Activated CD8-positive, alpha-beta memory T cell treated with anti-CD3 and anti-CD28 coated beads, Interleukin-2, amount 50 U/mL, for 24 hours (primary cell): Measurements from ENCODE around the gene BRWD1.

Experiments used
- DNase-seq: peaks from one replicate; pipeline ENCODE4 v3.0.0-alpha.2; 2020; ENCODE audit errors: extremely low read depth

The BRWD1 gene

DNA sequence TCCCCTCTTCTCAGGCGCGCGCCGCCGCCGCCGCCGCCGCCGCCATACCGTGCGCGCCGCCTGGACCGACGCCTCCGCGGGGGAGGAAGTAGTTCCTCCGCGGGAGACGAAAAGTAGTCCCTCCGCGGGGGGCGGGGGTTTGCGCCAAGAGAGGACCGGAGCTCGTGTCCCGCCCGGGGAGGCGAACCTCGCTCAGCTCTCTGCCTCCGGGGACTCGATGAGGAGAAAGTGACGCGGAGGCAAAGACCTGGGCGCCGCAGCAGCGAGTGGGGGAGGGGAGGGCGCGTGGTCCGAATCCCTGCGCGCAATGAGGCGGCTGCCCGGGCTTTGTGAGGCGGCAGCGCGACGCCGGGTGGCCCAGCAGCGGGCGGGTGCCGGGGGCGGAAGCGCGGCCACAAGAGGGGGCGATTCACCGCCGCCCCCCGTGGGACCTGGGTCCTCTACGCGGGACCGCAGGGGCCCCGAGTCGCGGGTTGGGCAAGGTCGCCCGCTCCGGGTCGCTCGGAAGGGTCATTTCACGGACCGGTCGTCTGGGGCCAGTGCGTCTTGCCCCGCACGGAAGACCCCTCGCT, at the start of gene BRWD1:
Gene BRWD1, minus strand, starts transcription at position 62 of the 572 bp plus-strand sequence. CDS start 141 bp downstream, outside the sequence.
- DNase-seq: peak; percentile 34

DNA sequence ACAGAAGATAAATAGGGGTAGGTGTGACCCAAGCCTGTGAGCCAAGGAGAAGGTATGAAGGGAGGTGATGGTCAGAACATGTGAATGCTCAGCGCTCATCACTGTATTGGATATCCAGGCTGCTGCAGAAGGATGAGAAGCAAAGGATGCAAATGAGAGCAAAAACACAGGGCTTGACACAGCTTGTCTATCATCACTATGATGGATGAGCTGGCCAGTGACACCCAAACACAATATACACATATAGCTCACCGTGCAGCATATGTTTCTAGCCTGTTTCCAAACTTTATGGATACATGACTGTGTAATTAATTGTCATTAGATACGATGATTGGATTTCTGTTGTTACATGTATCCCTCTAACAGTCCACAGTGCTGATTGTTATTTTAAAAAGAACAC, 49.3 kb upstream of the BRWD1 start:
- DNase-seq: no peak

DNA sequence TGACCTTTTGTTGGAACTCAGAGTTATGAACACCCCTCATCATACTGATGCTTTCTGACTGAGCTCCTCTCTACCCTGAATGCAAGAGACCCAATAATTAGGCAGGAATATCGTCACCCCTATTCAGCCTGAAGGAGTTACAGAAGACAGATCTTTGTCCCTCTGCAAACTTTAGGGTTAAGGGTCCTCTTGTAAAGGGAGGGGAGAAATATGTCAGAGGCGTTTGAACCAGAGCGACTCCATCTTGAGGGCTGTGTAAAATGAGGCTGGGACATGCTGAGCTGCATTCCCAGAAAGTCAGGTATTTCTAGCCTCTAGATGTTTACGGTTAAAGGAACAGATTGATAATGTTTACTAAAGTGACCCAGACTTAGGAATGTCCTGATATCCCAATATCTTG, 46.0 kb upstream of the BRWD1 start:
- no peak for DNase-seq

DNA sequence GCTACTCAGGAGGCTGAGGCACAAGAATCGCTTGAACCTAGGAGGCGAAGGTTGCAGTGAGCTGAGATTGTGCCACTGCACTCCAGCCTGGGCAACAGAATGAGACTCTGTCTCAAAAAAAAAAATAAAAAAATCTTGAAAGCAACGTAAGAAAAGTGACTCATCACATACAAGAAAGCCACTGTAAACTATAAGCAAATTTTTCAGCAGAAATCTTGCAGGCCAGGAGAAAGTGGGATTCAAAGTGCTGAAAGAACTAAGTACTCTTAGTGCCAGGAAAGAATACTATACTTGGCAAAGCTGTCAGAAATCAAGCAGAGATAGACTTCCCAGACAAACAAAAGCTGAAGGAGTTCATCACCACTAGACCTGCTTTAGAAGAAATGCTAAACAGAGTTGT, 39.9 kb upstream of the BRWD1 start:
- DNase-seq: no peak

DNA sequence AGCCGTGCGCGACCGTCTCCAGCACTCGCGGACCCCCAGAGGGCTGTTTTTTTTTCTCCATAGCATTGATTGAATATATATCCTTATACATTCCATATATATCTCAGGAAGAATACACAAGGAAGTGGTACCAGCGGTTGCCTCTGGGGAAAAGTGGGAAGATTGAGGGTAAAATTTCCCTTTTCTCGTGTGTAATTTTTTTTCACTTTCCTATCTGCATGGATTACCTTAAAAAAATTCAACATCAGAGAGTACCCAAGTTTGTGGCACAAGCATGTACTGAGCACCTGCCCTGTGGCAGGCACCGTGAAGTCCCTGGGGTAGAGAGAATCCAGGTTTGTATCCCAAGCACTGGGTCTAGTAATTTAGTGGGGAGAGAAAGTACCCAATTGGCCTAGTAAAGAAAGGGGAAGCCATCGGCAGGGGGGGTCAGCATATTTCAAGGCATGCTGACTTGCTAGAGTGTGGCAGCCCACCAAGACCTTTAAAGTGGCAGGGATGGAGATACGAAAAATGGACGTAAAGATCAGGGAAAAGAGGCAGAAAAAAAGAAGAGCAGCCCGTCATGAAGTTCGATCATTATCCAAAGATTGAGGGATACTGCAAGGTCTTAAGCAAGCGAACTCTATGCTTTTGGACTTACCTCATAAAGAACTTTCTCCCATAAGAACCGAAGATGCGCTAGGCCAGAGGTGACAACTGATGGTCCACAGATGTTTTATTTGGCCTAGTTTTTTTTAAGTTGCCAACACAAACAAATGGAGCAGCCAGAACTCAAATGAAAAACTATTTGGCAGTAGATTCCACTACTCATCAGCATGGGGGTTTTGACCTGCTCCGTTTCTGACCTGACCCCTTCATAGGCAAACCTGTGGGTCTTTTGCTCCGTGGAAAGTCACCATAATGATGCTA, 36.9 kb upstream of the BRWD1 start:
- DNase-seq: no peak

DNA sequence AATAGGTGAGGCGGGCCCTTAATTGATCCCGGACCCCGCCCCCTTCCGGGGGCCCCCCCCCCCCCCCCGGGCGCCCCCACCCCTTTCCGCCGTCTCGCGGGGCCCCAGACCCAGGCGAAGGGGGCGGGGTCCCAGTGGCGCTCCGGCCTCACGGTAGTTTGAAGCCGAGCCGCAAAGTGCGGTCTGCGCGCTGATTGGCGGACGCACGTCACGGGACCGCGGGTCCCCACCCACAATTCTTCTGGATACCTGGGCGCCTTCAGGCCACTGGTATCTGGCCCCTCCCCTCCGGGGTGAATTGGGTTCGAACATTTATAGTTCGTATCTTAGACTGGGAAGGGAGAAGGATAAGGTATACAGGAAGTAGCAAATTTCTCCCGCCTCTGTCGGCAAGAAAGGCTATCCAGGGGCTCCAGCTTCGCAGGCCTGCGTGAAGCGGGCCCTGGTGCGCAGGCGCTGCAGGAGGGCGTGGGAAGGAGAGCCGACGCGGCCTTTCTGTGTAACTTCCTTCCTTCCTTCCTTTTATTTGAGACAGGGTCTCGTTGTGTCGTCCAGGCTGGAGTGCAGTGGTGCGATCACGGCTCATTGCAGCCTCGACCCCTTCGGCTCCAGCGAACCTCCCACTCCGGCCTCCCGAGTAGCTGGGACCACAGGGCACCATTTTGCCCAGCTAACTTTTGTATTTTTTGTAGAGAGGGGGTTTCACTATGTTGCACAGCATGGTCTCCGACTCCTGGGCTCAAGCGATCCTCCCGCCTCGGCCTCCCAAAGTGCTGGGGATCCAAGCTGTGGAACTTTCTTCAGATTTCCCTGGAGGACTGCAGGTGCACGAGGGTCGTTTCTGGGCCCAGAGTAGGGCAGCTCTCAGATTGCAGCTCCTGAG, 36.0 kb upstream of the BRWD1 start:
- DNase-seq: peak; percentile 93

DNA sequence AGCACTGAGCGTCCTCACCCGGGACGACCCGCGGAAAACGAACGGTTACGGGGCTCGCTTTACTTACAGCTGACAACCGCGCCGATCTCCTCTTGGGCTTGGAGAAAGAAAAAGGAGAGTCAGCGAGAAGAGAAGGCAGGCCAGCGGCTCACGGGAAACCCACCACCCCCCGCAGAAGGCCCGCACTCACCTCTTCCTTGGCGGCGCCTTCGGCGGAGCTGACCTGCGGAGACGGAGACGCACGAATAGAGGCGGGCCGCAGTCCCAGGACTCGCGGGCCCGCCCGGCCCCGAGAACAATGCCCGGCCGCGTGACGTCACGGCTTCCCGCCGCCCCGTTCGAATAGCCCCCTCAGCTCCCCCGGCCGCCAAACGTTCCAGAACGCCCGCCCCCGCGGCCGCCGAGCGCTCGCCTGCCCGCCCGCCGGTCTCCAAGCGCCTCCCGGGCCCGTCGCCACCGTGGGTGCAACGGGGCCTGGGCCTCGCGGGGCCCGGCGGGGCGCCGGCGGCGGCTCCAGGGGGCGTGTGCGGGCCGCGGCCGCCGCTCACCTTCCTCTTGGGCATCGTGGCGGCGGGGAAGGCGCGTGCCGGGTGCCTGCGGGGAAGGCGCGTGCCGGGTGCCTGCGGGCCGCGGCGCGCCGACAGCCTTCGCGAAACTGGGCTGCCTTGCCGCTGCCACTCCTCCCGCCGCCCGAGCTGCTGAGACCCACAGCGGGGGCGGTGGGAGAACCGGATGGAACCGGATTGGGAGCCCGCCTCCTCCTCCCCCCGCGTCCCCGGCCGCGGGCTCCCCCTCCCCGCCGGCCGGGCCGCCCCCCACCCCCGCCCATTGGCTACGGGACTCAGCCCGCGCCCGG, 35.2 kb upstream of the BRWD1 start, which contains the start of gene HMGN1:
Gene HMGN1, minus strand, starts transcription at position 734 of the 856 bp plus-strand sequence. Its CDS starts 171 bp downstream, at position 563.
- DNase-seq: peak; percentile 75

DNA sequence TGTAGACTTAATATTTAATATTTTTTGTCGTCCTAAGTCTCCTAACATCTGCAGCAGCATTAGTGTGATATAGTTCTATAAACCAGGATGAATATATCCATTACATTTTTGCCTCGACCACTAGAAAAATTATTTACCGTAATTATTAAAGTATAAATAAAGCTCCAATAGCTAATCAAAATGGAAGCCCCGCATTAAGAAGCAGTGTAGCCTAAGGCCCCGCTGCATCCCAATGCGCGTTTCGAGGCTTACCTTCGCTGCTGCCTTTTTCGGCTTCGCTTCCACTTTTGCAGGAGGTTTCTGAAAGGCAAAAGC, 34.6 kb upstream of the BRWD1 start:
- no peak for DNase-seq

DNA sequence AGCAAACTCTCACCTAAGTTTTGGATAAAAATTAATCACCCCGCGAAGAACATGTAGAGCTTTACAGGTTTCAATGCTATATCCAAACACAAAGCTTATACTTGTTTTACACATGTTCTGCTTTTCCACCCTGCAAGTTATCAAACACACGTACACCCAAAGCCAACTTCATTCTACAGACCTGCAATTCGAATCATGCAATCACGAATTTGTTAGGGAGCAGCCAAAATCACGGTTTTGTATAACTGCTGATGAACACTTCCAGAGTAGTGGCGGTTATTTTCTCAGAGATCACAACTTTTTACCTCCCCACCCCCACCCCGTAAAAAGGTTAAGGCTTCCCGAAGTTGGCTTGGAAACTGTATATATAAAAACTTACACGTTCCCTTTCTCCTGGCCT, 34.1 kb upstream of the BRWD1 start:
- no peak for DNase-seq

DNA sequence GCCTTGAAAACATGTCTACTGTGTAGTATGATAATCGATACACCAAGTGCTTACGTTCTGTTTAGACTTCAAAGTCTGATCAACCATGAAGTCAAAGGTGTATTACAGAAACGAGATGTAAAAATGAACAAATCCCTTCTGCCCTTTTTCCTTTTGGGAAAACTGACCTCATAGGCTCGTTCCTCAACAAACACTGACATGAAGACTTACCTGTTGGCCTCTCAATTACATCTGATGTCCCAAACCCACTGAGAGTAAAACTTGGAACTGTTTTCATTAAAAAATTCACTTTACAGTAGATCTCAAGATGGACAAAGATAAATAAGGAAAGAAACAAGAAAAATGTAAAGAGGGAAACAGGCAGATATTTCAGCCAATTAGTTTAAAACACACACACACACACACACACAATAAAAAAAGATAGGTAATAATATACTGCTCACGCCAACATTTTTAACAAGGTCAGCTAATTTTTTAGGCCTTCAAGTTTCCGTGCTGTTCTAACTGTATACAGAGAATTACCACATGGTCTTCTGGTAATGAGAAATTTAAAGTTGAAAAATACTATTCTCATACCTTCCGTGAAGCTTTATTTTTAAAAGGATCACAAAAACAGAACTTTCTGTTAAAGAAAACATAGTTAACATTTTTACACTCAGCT, 33.4 kb upstream of the BRWD1 start:
- no peak for DNase-seq

DNA sequence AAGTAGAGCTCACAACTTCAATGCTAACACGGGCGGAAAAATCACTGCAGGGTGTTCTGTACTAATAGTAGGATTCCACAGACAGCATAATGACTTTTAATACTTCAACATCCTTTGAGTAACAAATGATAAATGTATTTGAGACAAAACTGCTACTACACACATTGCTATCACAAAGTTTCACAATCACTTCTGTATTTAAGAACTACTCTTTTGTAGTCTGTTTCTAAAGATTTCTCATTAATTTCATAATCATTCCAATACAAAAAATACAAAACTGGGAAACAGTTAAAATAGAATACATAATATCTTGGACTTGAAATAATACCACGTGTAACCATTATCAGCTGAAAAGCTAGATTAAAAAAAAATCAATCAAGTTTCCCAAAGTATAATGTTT, 32.8 kb upstream of the BRWD1 start:
- no peak for DNase-seq

DNA sequence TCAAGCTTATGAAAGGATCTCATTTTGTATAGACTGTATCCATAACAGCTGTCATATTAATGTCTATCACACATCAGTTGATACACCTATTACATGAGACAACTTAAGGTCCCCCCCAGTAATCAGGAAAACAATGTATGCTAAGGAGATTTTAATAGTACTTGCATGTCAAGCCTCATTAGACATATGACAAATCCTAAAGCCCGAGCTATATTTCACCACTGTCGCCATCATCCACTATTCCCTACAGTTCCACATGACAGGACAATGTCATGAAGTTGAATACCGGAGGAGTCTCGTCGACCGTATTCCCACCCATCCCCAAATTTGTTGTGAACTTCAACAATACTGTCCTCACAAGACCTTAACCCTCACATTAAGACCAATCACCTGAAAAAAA, 32.0 kb upstream of the BRWD1 start:
- DNase-seq: no peak

DNA sequence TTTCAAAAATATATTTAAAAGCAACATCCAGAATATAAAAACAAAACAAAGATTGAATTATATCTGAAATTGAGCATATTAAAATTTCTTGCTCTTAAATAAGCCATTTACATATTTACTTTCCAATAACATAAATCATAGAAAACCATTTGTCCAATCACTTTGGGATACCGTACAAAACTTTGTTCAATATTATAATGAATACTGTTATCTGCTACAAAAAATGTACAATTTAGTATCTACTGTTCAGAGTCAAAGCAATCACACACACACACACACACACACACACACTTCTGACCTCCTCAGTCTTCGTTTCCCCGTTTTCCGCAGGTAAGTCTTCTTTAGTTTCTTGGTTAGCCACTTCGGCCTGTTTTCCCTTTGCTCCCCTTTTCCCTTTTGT, 31.4 kb upstream of the BRWD1 start:
- no peak for DNase-seq

DNA sequence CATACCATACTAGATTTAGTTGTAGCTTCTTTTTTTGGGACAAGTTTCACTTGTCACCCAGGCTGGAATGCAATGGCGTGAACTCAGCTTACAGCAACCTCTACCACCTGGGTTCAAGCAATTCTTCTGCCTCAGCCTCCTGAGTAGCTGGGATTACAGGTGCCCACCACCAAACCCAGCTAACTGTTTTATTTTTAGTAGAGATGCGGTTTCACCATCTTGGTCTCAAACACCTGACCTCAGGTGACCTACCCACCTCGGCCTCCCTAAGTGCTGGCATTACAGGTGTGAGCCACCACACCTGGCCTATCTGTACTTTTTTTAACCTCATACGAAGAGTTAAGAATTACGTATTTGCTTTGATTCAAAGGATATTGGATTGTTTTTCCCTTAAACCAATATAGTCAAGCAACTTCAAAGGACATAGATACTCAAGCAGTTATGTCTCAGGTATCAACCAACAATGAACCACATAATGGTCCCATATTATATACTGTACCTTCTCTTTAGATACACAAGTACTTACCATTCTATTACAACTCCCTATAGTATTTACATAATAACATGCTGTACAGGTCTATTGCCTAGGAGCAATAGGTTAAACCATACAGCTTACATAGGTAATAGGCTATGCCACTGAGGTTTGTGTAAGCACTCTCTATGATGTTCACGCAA, 28.0 kb upstream of the BRWD1 start:
- DNase-seq: no peak

DNA sequence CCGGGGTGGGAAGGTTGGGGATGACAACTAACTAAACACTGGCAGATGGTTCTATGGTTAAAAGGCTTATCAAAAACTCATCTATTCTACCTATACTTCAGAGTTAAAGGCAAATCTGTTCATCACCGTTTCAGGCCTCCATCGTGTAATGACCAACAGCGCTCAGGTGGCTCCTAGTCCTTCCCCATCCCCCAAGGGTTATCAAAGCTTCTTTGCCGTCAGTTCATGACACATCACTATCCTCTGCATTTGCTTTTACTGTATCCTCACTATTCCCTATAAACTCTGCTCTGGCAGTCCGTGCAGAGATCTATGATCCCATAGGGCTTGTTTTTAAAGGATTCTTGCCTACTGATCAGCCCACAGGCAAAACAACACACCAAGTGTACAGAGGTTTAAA, 27.3 kb upstream of the BRWD1 start:
- no peak for DNase-seq

DNA sequence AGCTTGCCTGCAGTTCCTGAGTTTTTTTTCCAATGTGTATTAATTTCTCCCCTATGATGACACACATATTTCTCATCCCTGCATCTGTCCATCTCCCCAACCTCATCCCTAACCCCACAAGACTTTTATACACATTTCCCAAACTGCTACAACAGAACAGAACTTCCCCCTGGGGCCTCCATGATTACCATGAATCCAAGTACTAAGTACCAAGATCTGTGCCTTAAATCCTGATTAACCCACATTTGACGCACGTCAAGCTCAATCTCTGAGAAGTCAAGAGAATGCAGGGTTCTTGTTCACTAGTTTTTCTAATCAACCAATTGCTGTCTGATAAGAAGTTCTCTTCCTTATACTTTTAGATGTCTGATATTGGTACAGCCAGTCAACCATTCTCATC, 25.8 kb upstream of the BRWD1 start:
- no peak for DNase-seq

DNA sequence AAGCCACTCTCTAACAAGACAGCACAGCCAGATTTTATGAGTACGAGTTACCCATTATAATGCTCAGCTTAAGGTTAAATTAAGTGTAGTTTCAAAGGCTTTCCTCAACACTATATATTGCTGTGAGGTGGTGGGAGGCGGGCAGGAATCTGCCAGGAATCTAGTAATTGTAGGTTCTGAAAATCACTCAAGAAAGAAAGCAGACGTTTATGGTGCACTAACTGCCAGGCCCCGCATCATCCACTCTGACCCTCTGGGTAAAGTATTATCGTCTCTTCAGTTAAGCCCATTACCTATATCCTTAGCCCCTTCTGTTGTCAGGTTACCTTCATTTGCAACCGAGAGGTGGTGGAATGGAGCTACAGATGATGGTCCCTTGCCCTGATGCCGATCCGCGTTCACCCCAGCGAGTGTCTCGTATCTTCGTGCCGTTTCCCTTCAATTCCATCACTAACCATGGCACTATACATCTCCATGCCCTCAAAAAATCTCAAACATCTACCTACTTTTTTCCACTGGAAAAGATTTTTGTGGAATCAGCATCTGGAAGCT, 23.1 kb upstream of the BRWD1 start:
- no peak for DNase-seq

DNA sequence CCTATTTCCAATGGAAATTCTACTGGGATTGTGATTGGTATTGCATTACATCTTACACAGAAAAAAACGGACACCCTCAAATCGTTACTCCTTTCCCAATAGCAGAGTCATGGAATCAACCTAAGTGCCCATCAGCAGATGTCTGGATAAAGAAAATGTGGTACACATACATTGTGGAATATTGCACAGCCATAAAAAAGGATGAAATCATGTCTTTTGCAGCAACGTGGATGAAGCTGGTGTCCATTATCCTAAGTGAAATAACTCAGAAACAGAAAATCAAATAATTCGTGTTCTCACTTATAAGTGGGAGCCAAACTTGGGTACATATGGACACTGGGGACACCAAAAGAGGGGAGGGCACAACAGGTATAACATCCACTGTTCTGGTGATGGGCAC, 21.2 kb upstream of the BRWD1 start:
- no peak for DNase-seq

DNA sequence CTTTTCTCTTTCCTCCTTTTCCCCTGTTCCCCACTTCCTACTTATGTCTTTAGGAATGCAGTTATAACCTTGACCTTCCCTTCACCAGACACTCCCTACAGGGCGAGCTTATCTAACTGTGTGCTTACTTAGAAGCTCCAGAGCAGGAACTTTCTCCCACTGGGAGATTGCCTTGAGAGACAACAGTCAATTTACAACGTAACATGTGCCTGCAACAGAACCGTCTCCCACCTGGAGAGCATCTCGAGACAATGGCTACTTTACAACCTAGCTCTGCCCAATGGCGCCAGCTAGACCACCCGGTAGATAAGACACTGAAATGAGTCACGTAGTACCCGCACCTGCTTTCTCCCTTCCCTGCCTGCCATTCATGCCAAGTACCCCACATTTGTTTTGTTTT, 18.7 kb upstream of the BRWD1 start:
- DNase-seq: no peak

DNA sequence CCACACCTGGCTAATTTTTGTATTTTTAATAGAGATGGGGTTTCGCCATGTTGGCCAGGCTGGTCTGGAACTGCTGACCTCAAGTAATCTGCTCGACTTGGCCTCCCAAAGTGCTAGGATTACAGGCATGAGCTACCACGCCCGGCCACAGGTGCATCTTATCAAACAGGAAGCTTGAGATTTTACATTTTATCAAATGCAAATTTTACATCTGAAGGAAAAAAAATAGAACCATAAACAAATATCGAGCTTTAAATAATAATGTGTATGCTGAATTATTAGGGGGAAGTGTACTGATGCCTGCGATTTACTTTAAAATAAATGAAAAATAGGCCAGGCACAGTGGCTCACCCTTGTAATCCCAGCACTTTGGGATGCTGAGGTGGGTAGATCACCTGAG, 16.6 kb upstream of the BRWD1 start:
- no peak for DNase-seq
